SK-N-MC (cell line): Measurements from ENCODE around the gene OR2T34.

Source experiments
- EZH2 ChIP-seq: fragments of 200-600 bp; sonication (generic); IDR thresholded peaks from one replicate; pipeline ENCODE4 v1.6.1; 2017; ENCODE audit warnings: antibody characterized with exemption
- POLR2AphosphoS5 ChIP-seq: IDR thresholded peaks from 2 replicates; pipeline ENCODE4 v1.6.1; 2012; ENCODE audit warnings: mild to moderate bottlenecking, low read depth, low read length, borderline replicate concordance

DNA sequence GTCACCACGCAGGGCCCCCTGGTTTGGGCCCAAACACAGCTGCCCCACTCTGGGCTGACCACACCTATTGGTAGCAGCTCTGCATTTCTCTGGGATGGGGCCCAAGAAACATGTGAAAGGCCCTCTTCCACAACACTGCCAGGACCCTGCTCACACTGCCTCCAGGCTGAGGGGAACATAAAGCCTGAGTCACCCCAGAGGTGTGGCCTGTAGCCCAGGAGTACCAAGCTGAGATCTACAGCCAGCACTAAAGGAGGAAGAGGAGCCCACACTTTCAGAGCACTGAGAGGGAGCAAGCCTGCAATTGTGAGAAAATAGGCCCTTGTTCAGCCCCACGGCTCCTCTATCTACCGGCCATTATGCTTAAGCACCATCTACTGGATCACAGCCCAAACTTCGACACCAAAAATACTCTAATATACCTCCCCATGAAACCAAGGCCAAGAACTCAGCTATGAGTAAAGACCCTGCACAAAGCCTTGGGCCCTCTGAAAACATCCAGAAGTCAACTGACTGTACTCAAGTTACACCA is 37.4 kb upstream of the OR2T34 start:
- TF ChIP-seq EZH2, result no peak
- no peak for TF ChIP-seq POLR2AphosphoS5
